GM10266 (cell line): ENCODE measurements around the gene CEPT1.

ENCODE experiments used
- DNase-seq: peaks from one replicate; pipeline ENCODE4 v3.0.0; 2012; ENCODE audit errors: extremely low spot score
- CTCF ChIP-seq: IDR thresholded peaks from 2 replicates; pipeline ENCODE4 v1.5.1; 2012; ENCODE audit warnings: mild to moderate bottlenecking, low read depth; ENCODE audit not compliant: control insufficient read depth, insufficient read depth; ENCODE audit errors: missing control alignments

CEPT1 gene

GRCh38 chr1:111140680-111140967 lies 601 bp downstream of the CEPT1 start:
- no peak for DNase-seq
- TF ChIP-seq CTCF: no peak

GRCh38 chr1:111141245-111142220 lies 1.5 kb downstream of the CEPT1 start:
- no peak for TF ChIP-seq CTCF
- no peak for DNase-seq

GRCh38 chr1:111142356-111142975 lies 2.4 kb downstream of the CEPT1 start:
- no peak for TF ChIP-seq CTCF
- DNase-seq: no peak

GRCh38 chr1:111145542-111145941 lies 5.5 kb downstream of the CEPT1 start:
- no peak for TF ChIP-seq CTCF
- no peak for DNase-seq

GRCh38 chr1:111145963-111146768 lies 6.1 kb downstream of the CEPT1 start:
- no peak for DNase-seq
- no peak for TF ChIP-seq CTCF

GRCh38 chr1:111147948-111148347 lies 7.9 kb downstream of the CEPT1 start:
- no peak for TF ChIP-seq CTCF
- DNase-seq: no peak
